HG03108 (cell line): ENCODE results near the gene TRIM28.
A peak's percentile ranks its signal among the peaks of the same experiment; 100 is the strongest.
"Not testable (repeated sequence)": the region's sequence is repeated elsewhere in the genome, so short reads cannot be mapped to it uniquely, and the experiment has no call there.

ENCODE experiments used
- ATAC-seq: cut with Tn5 transposase; IDR thresholded peaks from one replicate; pipeline ENCODE4 v1.9.1; 2021; ENCODE audit warnings: moderate library complexity; ENCODE audit not compliant: unreplicated experiment

TRIM28 gene

DNA sequence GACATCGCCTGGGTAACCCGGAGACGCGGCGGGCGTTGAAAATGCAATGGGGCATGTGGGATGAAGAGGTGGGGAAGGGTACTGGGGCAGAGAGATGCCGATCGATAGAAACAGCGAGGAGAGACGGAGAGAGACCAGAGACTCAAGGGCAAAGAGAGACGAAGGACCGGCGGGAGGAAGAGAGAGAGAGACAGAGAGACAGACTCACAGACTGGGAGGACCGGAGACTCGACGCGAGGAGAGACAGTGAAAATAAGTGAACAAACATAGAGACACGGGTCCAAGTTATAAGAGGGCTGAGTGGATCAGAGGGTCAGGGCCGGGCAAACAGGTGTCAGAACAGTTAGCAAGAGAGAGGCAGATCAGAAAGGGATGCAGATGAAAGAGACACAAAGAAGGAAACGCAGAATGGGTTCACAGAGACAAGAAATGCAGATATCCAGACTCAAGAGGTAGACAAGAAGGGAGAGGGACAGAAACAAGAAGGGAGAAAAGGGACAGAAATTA is 29.8 kb downstream of the TRIM28 start:
- ATAC-seq, result no peak

DNA sequence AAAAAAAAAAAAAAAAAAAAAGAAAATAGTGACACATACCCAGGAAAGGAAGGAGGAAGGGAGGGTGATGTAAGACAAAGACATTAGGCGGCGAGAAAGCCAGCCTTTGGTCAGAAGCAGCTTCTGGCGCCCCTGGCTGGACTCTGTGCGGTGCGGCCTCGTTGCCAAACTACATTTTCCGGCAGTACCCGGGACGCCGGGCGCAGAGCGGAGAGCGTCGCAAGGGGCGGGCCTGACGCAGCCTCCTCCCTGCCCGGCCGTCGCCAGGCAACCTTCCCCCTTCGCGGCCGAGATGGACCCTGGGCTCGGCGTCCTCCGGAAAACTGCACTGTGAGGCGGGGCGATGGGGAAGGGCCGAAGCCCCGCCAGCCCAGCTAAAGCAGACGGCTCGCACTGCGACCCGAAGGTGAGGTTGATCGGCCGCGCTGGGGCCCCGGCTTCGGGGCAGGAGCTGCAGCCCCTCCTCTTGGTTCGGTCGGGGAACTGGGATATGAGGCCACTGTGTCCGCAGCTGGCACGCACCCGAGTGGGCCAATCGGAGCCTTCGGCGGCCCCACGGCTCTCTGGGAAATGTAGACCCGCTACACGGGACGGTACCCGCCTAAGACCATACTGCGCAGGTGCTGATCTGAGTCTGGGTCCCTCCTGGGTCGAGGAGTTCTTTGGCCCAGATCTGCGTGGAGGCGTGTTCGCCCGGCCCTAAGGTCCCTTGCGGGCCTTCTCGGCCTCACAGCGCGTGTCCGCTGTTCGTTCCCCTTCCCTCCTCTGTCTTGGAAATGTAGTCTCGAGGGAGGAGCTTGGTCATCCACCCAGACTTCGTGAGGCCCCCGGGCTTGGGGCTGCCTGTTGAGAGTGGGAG is 31.5 kb downstream of the TRIM28 start:
- ATAC-seq, result peak; percentile 41

DNA sequence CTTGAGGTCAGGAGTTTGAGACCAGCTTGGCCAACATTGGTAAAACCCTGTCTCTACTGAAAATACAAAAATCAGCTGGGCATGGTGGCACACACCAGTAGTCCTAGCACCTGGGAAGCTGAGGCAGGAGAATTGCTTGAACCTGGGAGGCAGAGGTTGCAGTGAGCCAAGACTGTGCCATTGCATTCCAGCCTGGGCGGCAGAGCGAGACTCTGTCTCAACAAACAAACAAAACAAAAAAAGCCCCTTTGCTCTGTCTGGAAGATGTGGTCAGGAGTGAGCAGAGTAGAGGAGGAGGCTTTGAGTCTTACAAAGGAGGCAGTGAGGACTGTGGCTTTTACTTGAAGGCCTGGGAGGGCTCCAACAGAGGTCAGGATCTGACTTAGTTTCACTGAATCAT is 33.7 kb downstream of the TRIM28 start:
- not testable (repeated sequence) for ATAC-seq

GRCh38 chr19:58578012-58578925 is 34.4 kb downstream of the TRIM28 start:
- no peak for ATAC-seq

GRCh38 chr19:58579473-58580142 is 35.7 kb downstream of the TRIM28 start:
- ATAC-seq, result no peak

GRCh38 chr19:58581227-58582141 is 37.6 kb downstream of the TRIM28 start:
- peak; percentile 62 for ATAC-seq

- ATAC-seq, result no peak
Observed at GRCh38 chr19:58582985-58583384, 39.1 kb downstream of the TRIM28 start.

GRCh38 chr19:58584498-58585441 is 40.9 kb downstream of the TRIM28 start:
- no peak for ATAC-seq

DNA sequence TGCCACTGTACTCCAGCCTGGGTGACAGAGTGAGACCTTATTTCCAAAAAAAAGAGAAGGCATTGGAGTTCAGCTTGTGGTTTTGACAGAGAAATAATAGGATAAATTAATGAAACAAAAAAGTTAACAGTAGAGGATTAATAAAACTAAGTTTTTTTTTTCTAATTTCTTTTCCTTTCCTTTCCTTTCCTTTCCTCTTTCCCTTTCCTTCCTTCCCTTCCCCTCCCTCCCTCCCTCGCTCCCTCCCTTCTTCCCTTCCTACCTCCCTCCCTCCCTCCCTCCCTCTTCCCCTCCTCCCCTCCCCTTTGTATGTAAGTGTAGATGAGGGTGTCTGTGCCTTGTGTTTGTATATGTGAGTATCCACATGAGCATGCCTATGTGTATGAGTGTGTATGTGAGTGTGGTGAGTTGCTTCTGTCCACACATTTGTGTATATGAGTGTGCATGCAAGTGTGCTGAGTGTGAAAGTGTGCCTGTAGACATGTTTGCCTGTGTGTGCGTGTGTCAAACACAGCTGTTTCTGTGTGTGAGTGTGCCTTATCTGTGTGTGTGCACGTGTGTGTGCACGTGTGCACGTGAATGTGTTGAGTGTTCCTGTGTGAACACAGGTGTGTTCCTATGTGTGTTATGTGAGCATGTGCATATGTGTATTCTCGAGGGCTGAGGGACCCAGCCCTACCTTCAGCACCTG is 41.7 kb downstream of the TRIM28 start:
- no peak for ATAC-seq

DNA sequence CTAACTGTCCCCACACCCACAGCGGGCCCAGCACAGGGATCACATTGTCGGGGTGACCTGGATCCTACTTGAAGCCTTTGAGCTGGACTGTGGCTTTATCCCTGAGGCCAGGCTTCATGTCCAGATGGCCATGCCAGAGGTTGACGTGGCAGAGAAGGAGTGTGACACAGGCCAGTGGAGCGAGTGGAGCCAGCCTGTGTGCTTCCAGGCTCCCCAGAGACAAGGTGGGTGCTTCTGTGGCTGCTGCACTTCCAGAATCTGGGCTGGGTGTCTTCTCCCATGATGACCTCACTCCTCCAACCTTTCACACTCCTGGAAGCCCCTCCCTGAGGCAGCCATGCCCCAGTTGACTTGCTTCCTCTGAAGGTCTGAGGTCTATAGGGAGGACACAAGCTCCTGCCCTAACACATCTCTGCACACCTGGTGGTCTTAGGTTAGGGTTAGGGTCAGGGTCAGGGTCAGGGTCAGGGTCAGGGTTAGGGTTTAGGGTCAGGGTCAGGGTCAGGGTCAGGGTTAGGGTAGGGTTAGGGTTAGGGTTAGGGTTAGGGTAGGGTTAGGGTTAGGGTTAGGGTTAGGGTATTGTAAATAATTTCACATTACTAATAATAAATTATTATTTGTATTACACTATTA is 42.4 kb downstream of the TRIM28 start:
- ATAC-seq, result no peak
